Effector CD8-positive, alpha-beta T cell (primary cell): ENCODE results near the gene KLHDC2.
"Not testable (repeated sequence)": the region's sequence is repeated elsewhere in the genome, so short reads cannot be mapped to it uniquely, and the experiment has no call there.

Experiments used
- DNase-seq: peaks from one replicate; lab custom pipeline; 2025; lab: John Stamatoyannopoulos, UW

Gene KLHDC2

GRCh38 chr14:49778421-49778820 lies 10.5 kb downstream of the KLHDC2 start:
- no peak for DNase-seq

- DNase-seq = not testable (repeated sequence)
Measured at GRCh38 chr14:49781040-49781439, 13.1 kb downstream of the KLHDC2 start.

DNA sequence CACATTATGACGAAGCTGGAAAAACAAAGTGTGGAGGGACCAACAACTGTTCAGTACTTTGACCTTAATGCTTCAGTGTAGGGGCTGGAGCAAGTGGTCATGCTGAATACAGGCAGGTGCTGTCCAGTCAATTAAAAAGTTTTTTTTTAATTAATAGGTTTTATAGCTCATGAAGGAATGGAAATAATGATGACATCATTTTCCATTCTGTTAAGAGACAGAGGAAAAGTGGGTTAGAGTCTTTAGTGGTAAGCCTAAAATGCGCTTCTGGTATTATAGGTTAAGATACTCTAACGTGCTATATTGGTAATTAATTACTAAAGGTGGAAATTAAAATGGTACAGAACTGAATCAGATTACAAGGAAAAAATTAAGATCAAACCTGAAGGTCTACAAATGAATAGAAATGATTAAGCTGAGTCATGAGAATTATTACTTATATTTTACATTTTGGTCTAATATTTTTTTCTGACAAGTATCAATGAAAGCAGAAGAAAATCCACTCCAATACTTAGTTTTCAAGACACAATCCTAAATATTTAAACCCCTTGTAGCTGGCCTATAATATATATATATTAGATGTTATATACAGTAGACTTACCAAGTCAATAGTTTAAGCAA lies 15.6 kb downstream of the KLHDC2 start:
- no peak for DNase-seq

DNA sequence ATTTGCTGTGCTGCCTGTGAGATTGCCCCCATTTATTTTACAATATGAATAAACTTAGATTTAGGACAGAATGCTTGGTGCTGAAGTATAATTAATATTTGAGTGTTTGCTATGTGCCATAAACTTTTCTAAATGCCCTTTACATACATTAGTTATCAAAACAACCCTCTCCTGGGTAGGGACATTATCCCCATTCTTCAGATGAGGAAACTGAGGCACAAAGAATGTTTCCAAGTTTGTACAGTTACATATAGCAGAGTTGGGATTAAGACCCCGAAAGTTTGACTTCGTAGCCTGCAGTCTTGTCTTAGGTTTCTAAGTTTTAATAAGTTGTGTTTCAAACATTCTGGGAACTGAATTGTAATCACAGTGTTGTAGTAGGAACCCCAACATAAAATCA lies 18.4 kb downstream of the KLHDC2 start:
- DNase-seq = no peak

DNA sequence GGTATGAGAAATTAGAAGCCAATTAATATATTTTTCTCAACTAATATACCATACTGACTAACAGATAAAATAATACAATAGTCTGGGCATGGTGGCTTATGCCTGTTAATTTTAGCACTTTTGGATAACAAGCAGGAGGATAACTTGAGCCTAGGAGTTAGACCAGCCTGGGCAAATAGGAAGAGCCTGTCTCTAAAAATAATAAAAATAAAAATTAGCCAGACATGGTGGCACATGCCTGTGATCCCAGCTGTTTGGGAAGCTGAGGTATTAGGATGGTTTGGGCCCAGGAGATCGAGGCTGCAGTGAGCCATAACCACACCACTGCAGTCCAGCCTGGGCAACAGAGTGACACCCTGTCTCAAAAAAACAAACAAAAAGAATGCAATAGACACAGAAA lies 24.7 kb downstream of the KLHDC2 start:
- no peak for DNase-seq

DNA sequence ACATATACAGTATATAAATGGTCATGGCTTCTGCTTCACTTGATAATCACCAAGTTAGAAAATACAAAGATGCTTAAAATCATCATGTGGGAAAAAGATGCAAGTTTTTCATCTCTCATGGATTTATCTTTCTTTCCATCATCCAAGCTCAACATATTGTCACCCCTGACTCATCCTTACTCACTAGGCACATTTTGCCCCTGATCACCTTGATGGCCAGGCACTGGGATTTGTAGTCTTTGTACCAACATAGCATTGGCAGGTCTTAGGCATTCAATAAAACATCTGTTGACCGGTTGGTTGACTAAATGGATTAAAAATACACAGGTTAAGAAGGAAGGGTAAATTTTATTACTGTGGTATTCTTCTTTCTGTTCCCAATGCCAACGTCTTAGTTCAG lies 28.1 kb downstream of the KLHDC2 start:
- DNase-seq = no peak

- no peak for DNase-seq
Measured at GRCh38 chr14:49808780-49809179, 40.8 kb downstream of the KLHDC2 start.

DNA sequence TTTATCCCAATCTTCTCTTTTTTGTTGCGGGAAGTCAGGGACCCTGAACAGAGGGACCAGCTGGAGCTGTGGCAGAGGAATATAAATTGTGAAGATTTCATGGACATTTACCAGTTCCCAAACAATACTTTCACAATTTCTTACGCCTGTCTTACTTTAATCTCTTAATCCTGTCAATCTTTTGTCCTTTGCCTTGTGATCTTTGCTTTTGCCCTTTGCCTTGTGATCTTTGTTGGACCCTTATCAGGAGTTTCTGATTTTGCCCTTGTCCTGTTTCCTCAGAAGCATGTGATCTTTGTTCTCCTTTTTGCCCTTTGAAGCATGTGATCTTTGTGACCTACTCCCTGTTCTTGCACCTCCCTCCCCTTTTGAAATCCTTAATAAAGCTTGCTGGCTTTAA lies 48.2 kb downstream of the KLHDC2 start:
- DNase-seq = not testable (repeated sequence)

DNA sequence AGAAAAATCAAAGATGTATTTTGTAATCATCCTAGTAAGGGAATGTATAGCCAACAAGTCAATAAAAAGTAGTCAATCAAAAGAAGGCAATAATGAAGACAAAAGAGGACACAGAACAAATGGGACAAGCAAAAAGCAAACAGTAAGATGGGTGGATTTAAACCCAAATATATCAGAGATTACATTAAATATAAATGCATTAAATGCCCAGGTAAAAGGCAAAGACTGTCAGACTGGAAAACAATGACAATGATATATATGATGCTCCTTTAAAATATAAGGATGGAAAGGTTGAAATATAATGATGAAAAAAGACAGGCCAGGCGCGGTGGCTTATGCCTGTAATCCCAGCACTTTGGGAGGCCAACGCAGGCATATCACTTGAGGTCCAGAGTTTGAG lies 48.9 kb downstream of the KLHDC2 start:
- no peak for DNase-seq

DNA sequence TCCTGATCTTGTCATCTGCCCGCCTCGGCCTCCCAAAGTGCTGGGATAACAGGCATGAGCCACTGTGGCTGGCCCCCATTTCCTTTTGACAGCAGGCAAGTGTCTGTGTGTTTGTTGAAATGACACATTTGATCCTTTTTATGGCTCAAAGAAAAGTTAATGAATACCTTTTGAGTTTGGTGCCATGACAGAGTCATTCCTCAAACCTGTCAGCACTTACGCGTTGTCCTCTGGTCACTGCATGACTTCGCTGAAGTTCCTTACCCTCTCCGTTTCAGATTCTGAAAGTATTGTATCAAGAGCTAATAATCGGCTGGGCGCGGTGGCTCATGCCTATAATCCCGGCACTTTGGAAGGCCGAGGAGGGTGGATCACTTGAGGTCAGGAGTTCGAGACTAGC lies 52.2 kb downstream of the KLHDC2 start:
- DNase-seq = no peak

DNA sequence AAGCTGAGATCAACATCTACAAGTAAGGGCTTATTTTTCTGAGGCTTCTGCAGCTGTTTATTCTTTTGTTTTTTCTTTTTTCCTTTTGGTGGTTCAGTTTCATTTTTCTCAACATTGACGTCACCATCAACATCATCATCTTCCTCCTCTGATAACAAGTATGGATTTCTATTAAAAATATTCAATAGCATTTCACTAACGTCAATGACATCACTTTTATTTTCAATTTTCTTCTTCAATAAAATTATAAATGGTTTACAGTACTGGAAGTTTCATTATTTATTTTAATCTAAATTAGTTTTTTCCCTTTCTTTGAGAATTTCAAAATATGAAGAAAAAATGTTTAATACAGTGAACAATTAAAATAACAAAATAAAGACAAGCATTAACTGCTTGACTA lies 60.7 kb downstream of the KLHDC2 start:
- DNase-seq = no peak
